CD4-positive, alpha-beta T cell (primary cell): Measurements from ENCODE around the gene BBS4. TPM values are rescaled to one million over a fixed set of nuclear protein-coding genes. Genes with fewer than 3 reads are reported as not detected.

ENCODE experiments used
- ATAC-seq: fragments of 200-7000 bp; cut with Tn5 transposase; one replicate; pipeline ENCODE4 v1.10.0; 2022; ENCODE audit warnings: mild to moderate bottlenecking; ENCODE audit not compliant: poor library complexity
- CTCF ChIA-PET: fragments of 350-600 bp; sonication (Branson Sonifier 250); formaldehyde crosslinking; loops from one replicate; lab custom pipeline; 2021; ENCODE audit warnings: antibody characterized with exemption, inconsistent platforms; lab: Charles Lee
- POLR2A ChIA-PET: fragments of 350-600 bp; sonication (Branson Sonifier 250); formaldehyde crosslinking; loops from one replicate; lab custom pipeline; 2021; ENCODE audit warnings: antibody characterized with exemption, inconsistent platforms; lab: Charles Lee
- DNase-seq, 14 experiments: peaks; one replicate each; pipeline ENCODE4 v3.0.0-alpha.2; 2013 to 2020; ENCODE audit warnings: mixed read lengths in 2 of 14
- H3K27ac ChIP-seq, 2 donors: one replicate each; pipeline versions ENCODE4 v1.5.1 to v1.7.0; 2013; ENCODE audit warnings: low read length in 2 of 2, low read depth in 1 of 2, mild to moderate bottlenecking in 1 of 2
- H3K27me3 ChIP-seq, 2 experiments: 1 replicate in 1 of 2; 2 replicates in 1 of 2; pipeline versions ENCODE4 v1.6.1 to v1.7.0; 2013; ENCODE audit warnings: low read length in 2 of 2, control low read depth in 1 of 2, mild to moderate bottlenecking in 1 of 2, moderate library complexity in 1 of 2; ENCODE audit not compliant: insufficient read depth in 2 of 2, control insufficient read depth in 1 of 2
- H3K36me3 ChIP-seq: one replicate; pipeline ENCODE4 v1.6.1; 2013; ENCODE audit warnings: low read length, control low read depth; ENCODE audit not compliant: insufficient read depth
- H3K4me1 ChIP-seq: one replicate; pipeline ENCODE4 v1.6.1; 2013; ENCODE audit warnings: low read length, control low read depth; ENCODE audit not compliant: insufficient read depth
- H3K4me3 ChIP-seq: one replicate; pipeline ENCODE4 v1.5.1; 2013; ENCODE audit warnings: mild to moderate bottlenecking, low read length, moderate library complexity
- H3K9me3 ChIP-seq, 2 experiments: 1 replicate in 1 of 2; 2 replicates in 1 of 2; pipeline versions ENCODE4 v1.6.1 to v1.7.0; 2013; ENCODE audit warnings: low read length in 2 of 2, mild to moderate bottlenecking in 2 of 2, control low read depth in 1 of 2, moderate library complexity in 1 of 2; ENCODE audit not compliant: control insufficient read depth in 1 of 2, insufficient read depth in 1 of 2
- H3K27ac Mint-ChIP-seq: one replicate; pipeline ENCODE4 v1.8.0; 2020; ENCODE audit warnings: mixed read lengths
- H3K27me3 Mint-ChIP-seq: one replicate; pipeline ENCODE4 v1.8.0; 2021; ENCODE audit warnings: mixed read lengths
- H3K36me3 Mint-ChIP-seq: one replicate; pipeline ENCODE4 v1.8.0; 2021; ENCODE audit warnings: low read depth, mixed read lengths
- H3K4me1 Mint-ChIP-seq: one replicate; pipeline ENCODE4 v1.8.0; 2021; ENCODE audit warnings: low read depth, mixed read lengths
- H3K4me3 Mint-ChIP-seq: one replicate; pipeline ENCODE4 v1.8.0; 2020; ENCODE audit warnings: mild to moderate bottlenecking, mixed read lengths
- H3K9me3 Mint-ChIP-seq: one replicate; pipeline ENCODE4 v1.8.0; 2020; ENCODE audit warnings: mixed read lengths
- CTCF ChIP-seq: fragments of 200-600 bp; IDR thresholded peaks from one replicate; pipeline ENCODE4 v1.8.0; 2022; ENCODE audit warnings: antibody characterized with exemption, mild to moderate bottlenecking
- intact Hi-C, 2 experiments: fragments of 100-400 bp; cut with DNase I in 1 of 2; cut with micrococcal nuclease in 1 of 2; formaldehyde crosslinking; loops; one replicate each; pipeline versions ENCODE4 v1.15.1 to v1.9.0; 2023 to 2025; cut with DNase I, micrococcal nuclease
- total RNA-seq, 174 experiments: library from RNA in 2 of 174; stranded (reverse) in 2 of 174; gene quantifications; one replicate each; pipeline ENCODE4 v1.2.3 and lab custom pipeline; 2021 to 2026

BBS4 gene
- total RNA-seq, 2 experiments from 2014 or later, result 8.6 to 12.8 TPM

GRCh38 chr15:72732516-72732915 is 46.5 kb downstream of the BBS4 start:
- H3K27ac ChIP-seq, result no peak overlapping the region
- H3K9me3 ChIP-seq, result no peaks in the 10 kb centered on the region
- Mint-ChIP-seq H3K4me3 (no peak overlapping the region), H3K27me3 (no peaks in the 10 kb centered on the region), H3K9me3 (no peaks in the 10 kb centered on the region), H3K4me1 (peaks cover 11% of the 10 kb centered on the region), H3K27ac (peak overlapping the region; percentile 16), H3K36me3 (peaks cover 77% of the 10 kb centered on the region)
- POLR2A ChIA-PET, result no interaction called here
- CTCF ChIA-PET, result interaction anchor here (1.8 kb wide), 1 partner anchor 10 kb away, joined by 9 read pairs; no protein-coding TSS in a partner anchor
- intact Hi-C loops, result loop anchor here in 1 of 2 experiments (5.0 kb wide), 1 partner anchor 230 kb away; no protein-coding TSS in a partner anchor
- ATAC-seq (no peak), DNase-seq (no peak)
- no peaks in the 10 kb centered on the region for H3K4me1 ChIP-seq
- H3K27me3 ChIP-seq, result no peaks in the 10 kb centered on the region
- peaks cover 38% of the 10 kb centered on the region for H3K36me3 ChIP-seq
- no peak overlapping the region for H3K4me3 ChIP-seq
- TF ChIP-seq CTCF, result no peak

- ChIA-PET POLR2A (no interaction called here), CTCF (interaction anchor here (1.0 to 2.0 kb wide), 2 partner anchors 12 kb away, joined by 3 to 8 read pairs; no protein-coding TSS in a partner anchor)
- H3K27me3 Mint-ChIP-seq, result no peaks in the 10 kb centered on the region
- Histone ChIP-seq H3K4me1 (peaks cover 2% of the 10 kb centered on the region), H3K9me3 (no peaks in the 10 kb centered on the region), H3K27me3 (no peaks in the 10 kb centered on the region), H3K4me3 (no peak overlapping the region), H3K27ac (no peak overlapping the region), H3K36me3 (peaks cover 48% of the 10 kb centered on the region)
- peaks cover 21% of the 10 kb centered on the region for H3K4me1 Mint-ChIP-seq
- no peak for ATAC-seq
- no peaks in the 10 kb centered on the region for H3K9me3 Mint-ChIP-seq
- TF ChIP-seq CTCF, result no peak
- H3K36me3 Mint-ChIP-seq, result peaks cover 72% of the 10 kb centered on the region
- peak overlapping the region; percentile 4 for H3K27ac Mint-ChIP-seq
- no peak overlapping the region for H3K4me3 Mint-ChIP-seq
- DNase-seq, result no peak
- intact Hi-C loops, result loop anchor here in 1 of 2 experiments (5.0 kb wide), 1 partner anchor 228 kb away; no protein-coding TSS in a partner anchor
Measured at GRCh38 chr15:72733941-72734738, 48.1 kb downstream of the BBS4 start.

- no peaks in the 10 kb centered on the region for H3K9me3 ChIP-seq
- ChIA-PET CTCF (interaction anchor here (2.0 kb wide), 1 partner anchor 13 kb away, joined by 8 read pairs; no protein-coding TSS in a partner anchor), POLR2A (interaction anchor here (1.0 to 1.5 kb wide), 2 partner anchors 13 to 48 kb away, joined by 3 to 5 read pairs; no protein-coding TSS in a partner anchor)
- intact Hi-C loops, result no loop called here
- Mint-ChIP-seq H3K36me3 (peaks cover 73% of the 10 kb centered on the region), H3K9me3 (no peaks in the 10 kb centered on the region), H3K27me3 (no peaks in the 10 kb centered on the region), H3K4me1 (peaks cover 30% of the 10 kb centered on the region), H3K4me3 (no peak overlapping the region), H3K27ac (peak overlapping the region; percentile 4)
- ATAC-seq, result no peak
- no peak overlapping the region for H3K4me3 ChIP-seq
- no peaks in the 10 kb centered on the region for H3K27me3 ChIP-seq
- peaks cover 45% of the 10 kb centered on the region for H3K36me3 ChIP-seq
- no peak overlapping the region for H3K27ac ChIP-seq
- no peak for TF ChIP-seq CTCF
- no peak for DNase-seq
- peaks cover 8% of the 10 kb centered on the region for H3K4me1 ChIP-seq
Measured at GRCh38 chr15:72735111-72735510, 49.1 kb downstream of the BBS4 start.
